CD4-positive, alpha-beta T cell (primary cell): Measurements from ENCODE around the gene HIVEP1. TPM values are rescaled to one million over a fixed set of nuclear protein-coding genes. Genes with fewer than 3 reads are reported as not detected.

ENCODE experiments used
- ATAC-seq: fragments of 200-7000 bp; cut with Tn5 transposase; one replicate; pipeline ENCODE4 v1.10.0; 2022; ENCODE audit warnings: mild to moderate bottlenecking; ENCODE audit not compliant: poor library complexity
- CTCF ChIA-PET: fragments of 350-600 bp; sonication (Branson Sonifier 250); formaldehyde crosslinking; loops from one replicate; lab custom pipeline; 2021; ENCODE audit warnings: antibody characterized with exemption, inconsistent platforms; lab: Charles Lee
- POLR2A ChIA-PET: fragments of 350-600 bp; sonication (Branson Sonifier 250); formaldehyde crosslinking; loops from one replicate; lab custom pipeline; 2021; ENCODE audit warnings: antibody characterized with exemption, inconsistent platforms; lab: Charles Lee
- DNase-seq, 14 experiments: peaks; one replicate each; pipeline ENCODE4 v3.0.0-alpha.2; 2013 to 2020; ENCODE audit warnings: mixed read lengths in 2 of 14
- H3K27ac ChIP-seq, 2 donors: one replicate each; pipeline versions ENCODE4 v1.5.1 to v1.7.0; 2013; ENCODE audit warnings: low read length in 2 of 2, low read depth in 1 of 2, mild to moderate bottlenecking in 1 of 2
- H3K27me3 ChIP-seq, 2 experiments: 1 replicate in 1 of 2; 2 replicates in 1 of 2; pipeline versions ENCODE4 v1.6.1 to v1.7.0; 2013; ENCODE audit warnings: low read length in 2 of 2, control low read depth in 1 of 2, mild to moderate bottlenecking in 1 of 2, moderate library complexity in 1 of 2; ENCODE audit not compliant: insufficient read depth in 2 of 2, control insufficient read depth in 1 of 2
- H3K36me3 ChIP-seq: one replicate; pipeline ENCODE4 v1.6.1; 2013; ENCODE audit warnings: low read length, control low read depth; ENCODE audit not compliant: insufficient read depth
- H3K4me1 ChIP-seq: one replicate; pipeline ENCODE4 v1.6.1; 2013; ENCODE audit warnings: low read length, control low read depth; ENCODE audit not compliant: insufficient read depth
- H3K4me3 ChIP-seq: one replicate; pipeline ENCODE4 v1.5.1; 2013; ENCODE audit warnings: mild to moderate bottlenecking, low read length, moderate library complexity
- H3K9me3 ChIP-seq, 2 experiments: 1 replicate in 1 of 2; 2 replicates in 1 of 2; pipeline versions ENCODE4 v1.6.1 to v1.7.0; 2013; ENCODE audit warnings: low read length in 2 of 2, mild to moderate bottlenecking in 2 of 2, control low read depth in 1 of 2, moderate library complexity in 1 of 2; ENCODE audit not compliant: control insufficient read depth in 1 of 2, insufficient read depth in 1 of 2
- H3K27ac Mint-ChIP-seq: one replicate; pipeline ENCODE4 v1.8.0; 2020; ENCODE audit warnings: mixed read lengths
- H3K27me3 Mint-ChIP-seq: one replicate; pipeline ENCODE4 v1.8.0; 2021; ENCODE audit warnings: mixed read lengths
- H3K36me3 Mint-ChIP-seq: one replicate; pipeline ENCODE4 v1.8.0; 2021; ENCODE audit warnings: low read depth, mixed read lengths
- H3K4me1 Mint-ChIP-seq: one replicate; pipeline ENCODE4 v1.8.0; 2021; ENCODE audit warnings: low read depth, mixed read lengths
- H3K4me3 Mint-ChIP-seq: one replicate; pipeline ENCODE4 v1.8.0; 2020; ENCODE audit warnings: mild to moderate bottlenecking, mixed read lengths
- H3K9me3 Mint-ChIP-seq: one replicate; pipeline ENCODE4 v1.8.0; 2020; ENCODE audit warnings: mixed read lengths
- CTCF ChIP-seq: fragments of 200-600 bp; IDR thresholded peaks from one replicate; pipeline ENCODE4 v1.8.0; 2022; ENCODE audit warnings: antibody characterized with exemption, mild to moderate bottlenecking
- intact Hi-C, 2 experiments: fragments of 100-400 bp; cut with DNase I in 1 of 2; cut with micrococcal nuclease in 1 of 2; formaldehyde crosslinking; loops; one replicate each; pipeline versions ENCODE4 v1.15.1 to v1.9.0; 2023 to 2025; cut with DNase I, micrococcal nuclease
- total RNA-seq, 174 experiments: library from RNA in 2 of 174; stranded (reverse) in 2 of 174; gene quantifications; one replicate each; pipeline ENCODE4 v1.2.3 and lab custom pipeline; 2021 to 2026

Gene HIVEP1
- total RNA-seq, 2 experiments from 2014 or later: 76.3 to 78.8 TPM

GRCh38 chr6:12014873-12015149 lies 2.7 kb downstream of the HIVEP1 start:
- no peak for TF ChIP-seq CTCF
- peaks cover 21% of the 10 kb centered on the region for H3K4me1 ChIP-seq
- no peaks in the 10 kb centered on the region for H3K27me3 ChIP-seq
- Mint-ChIP-seq H3K36me3 (peaks cover 71% of the 10 kb centered on the region), H3K4me3 (peak overlapping the region; percentile 72), H3K4me1 (peaks cover 74% of the 10 kb centered on the region), H3K27me3 (peaks cover 5% of the 10 kb centered on the region), H3K9me3 (no peaks in the 10 kb centered on the region), H3K27ac (peak overlapping the region; percentile 98)
- ChIA-PET CTCF (interaction anchor here (0.7 to 1.5 kb wide), 3 partner anchors 13 to 100 kb away, joined by 3 read pairs; no protein-coding TSS in a partner anchor), POLR2A (interaction anchor here (0.6 to 6.9 kb wide), 4 partner anchors 10 to 302 kb away, joined by 3 to 89 read pairs (median 4); no protein-coding TSS in a partner anchor)
- H3K9me3 ChIP-seq: peaks cover 0 to 10% of the 10 kb centered on the region in 2 experiments
- peaks cover 18% of the 10 kb centered on the region for H3K36me3 ChIP-seq
- intact Hi-C loops: loop anchor here (5.0 to 10.0 kb wide), 5 partner anchors 37 to 1800 kb away; partner anchors contain the start of genes MCUR1 (in 1 of the 2) and TBC1D7 (in 1 of the 2)
- no peak for DNase-seq
- ATAC-seq: no peak
- no peak overlapping the region for H3K4me3 ChIP-seq
- H3K27ac ChIP-seq: no peak overlapping the region

- POLR2A ChIA-PET: no interaction called here
- no peak for TF ChIP-seq CTCF
- Histone ChIP-seq H3K4me1 (peaks cover 17% of the 10 kb centered on the region), H3K27ac (no peak overlapping the region), H3K9me3 (peaks cover 0 to 10% of the 10 kb centered on the region in 2 experiments), H3K36me3 (peaks cover 23% of the 10 kb centered on the region), H3K4me3 (no peak overlapping the region), H3K27me3 (no peaks in the 10 kb centered on the region)
- peak in 7 of 14 experiments; percentile 10 to 50 (median 32) for DNase-seq
- intact Hi-C loops: loop anchor here in 1 of 2 experiments (5.0 to 10.0 kb wide), 2 partner anchors 35 to 1798 kb away; partner anchors contain the start of gene MCUR1
- Mint-ChIP-seq H3K9me3 (no peaks in the 10 kb centered on the region), H3K27ac (peak overlapping the region; percentile 78), H3K27me3 (peaks cover 5% of the 10 kb centered on the region), H3K4me3 (peak overlapping the region; percentile 22), H3K36me3 (peaks cover 79% of the 10 kb centered on the region), H3K4me1 (peaks cover 80% of the 10 kb centered on the region)
- CTCF ChIA-PET: no interaction called here
- peak; percentile 11 for ATAC-seq
Measured at GRCh38 chr6:12017263-12017662, 5.2 kb downstream of the HIVEP1 start.

DNA sequence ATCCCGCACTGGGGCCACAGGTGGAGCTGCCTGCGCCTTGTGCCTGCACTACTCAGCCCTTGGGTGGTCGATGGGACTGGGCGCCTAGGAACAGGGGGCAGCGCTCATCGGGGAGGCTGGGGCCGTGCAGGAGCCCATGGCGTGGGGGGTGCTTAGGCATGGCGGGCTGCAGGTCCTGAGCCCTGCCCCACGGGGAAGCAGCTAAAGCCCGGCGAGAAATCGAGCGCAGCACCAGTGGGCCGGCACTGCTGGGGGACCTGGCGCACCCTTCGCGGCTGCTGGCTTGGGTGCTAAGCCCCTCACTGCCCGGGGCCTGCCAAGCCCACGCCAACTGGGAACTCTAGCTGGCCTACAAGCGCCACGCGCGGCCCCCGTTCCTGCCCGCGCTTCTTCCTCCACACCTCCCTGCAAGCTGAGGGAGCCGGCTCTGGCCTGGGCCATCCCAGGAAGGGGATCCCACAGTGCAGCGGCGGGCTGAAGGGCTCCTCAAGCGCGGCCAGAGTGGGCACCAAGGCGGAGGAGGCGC lies 5.8 kb downstream of the HIVEP1 start:
- ATAC-seq (no peak), DNase-seq (no peak)
- Histone ChIP-seq H3K9me3 (peaks cover 0 to 10% of the 10 kb centered on the region in 2 experiments), H3K4me1 (peaks cover 14% of the 10 kb centered on the region), H3K27ac (no peak overlapping the region), H3K4me3 (no peak overlapping the region), H3K36me3 (peaks cover 23% of the 10 kb centered on the region), H3K27me3 (no peaks in the 10 kb centered on the region)
- no peaks in the 10 kb centered on the region for H3K9me3 Mint-ChIP-seq
- CTCF ChIA-PET: no interaction called here
- H3K27ac Mint-ChIP-seq: peak overlapping the region; percentile 78
- H3K4me3 Mint-ChIP-seq: peak overlapping the region; percentile 22
- intact Hi-C loops: loop anchor here in 1 of 2 experiments (5.0 to 10.0 kb wide), 2 partner anchors 34 to 1797 kb away; partner anchors contain the start of gene MCUR1
- peaks cover 4% of the 10 kb centered on the region for H3K27me3 Mint-ChIP-seq
- peaks cover 86% of the 10 kb centered on the region for H3K4me1 Mint-ChIP-seq
- no peak for TF ChIP-seq CTCF
- H3K36me3 Mint-ChIP-seq: peaks cover 78% of the 10 kb centered on the region
- POLR2A ChIA-PET: no interaction called here
